Measurements from ENCODE around the gene MYL2.

GRCh38 chr12:110933326-110933974 is 13.1 kb upstream of the MYL2 start:
- TF ChIP-seq POLR2A (IDR thresholded peaks at IDR 0.05; ENCODE audit: low read depth, low read length): no peak
- no peak for TF ChIP-seq POLR2AphosphoS5 (IDR thresholded peaks at IDR 0.05; ENCODE audit: low read depth, low read length)
- TF ChIP-seq TAF1 (IDR thresholded peaks at IDR 0.05; ENCODE audit: low read depth, low read length): no peak
- TF ChIP-seq SPI1 (IDR thresholded peaks at IDR 0.05; ENCODE audit: low read depth, low read length): no peak
- no peak for TF ChIP-seq PAX5 (IDR thresholded peaks at IDR 0.05; ENCODE audit: insufficient read depth, low read length, severe bottlenecking)
- TF ChIP-seq POU2F2 (IDR thresholded peaks at IDR 0.05; ENCODE audit: low read depth, low read length): no peak

All from GM12891 (cell line).